GM12878 (cell line): ENCODE results near the gene SPSB2. TPM values are rescaled to one million over a fixed set of nuclear protein-coding genes. Genes with fewer than 3 reads are reported as not detected.

Source experiments
- BHLHE40 ChIP-seq, 2 experiments: fragments of 450-650 bp in 1 of 2; IDR thresholded peaks; 2 replicates each; pipeline ENCODE4 v1.6.1; 2011 to 2017; ENCODE audit warnings: low read depth in 2 of 2, borderline replicate concordance in 1 of 2, improper control_type of control experiment in 1 of 2, low read length in 1 of 2, mild to moderate bottlenecking in 1 of 2
- CEBPZ ChIP-seq: fragments of 150-350 bp; IDR thresholded peaks from 2 replicates; pipeline ENCODE4 v1.6.1; 2016; ENCODE audit warnings: low read depth, low read length
- CHD1 ChIP-seq: IDR thresholded peaks from 2 replicates; pipeline ENCODE4 v1.6.1; 2012; ENCODE audit warnings: low read depth, low read length, improper control_type of control experiment
- HDAC6 ChIP-seq: fragments of 200-600 bp; sonication (generic); IDR thresholded peaks from one replicate; pipeline ENCODE4 v1.8.0; 2017; ENCODE audit warnings: antibody characterized with exemption; ENCODE audit not compliant: unreplicated experiment
- HDGF ChIP-seq: fragments of 450-650 bp; IDR thresholded peaks from 2 replicates; pipeline ENCODE4 v1.6.1; 2016; ENCODE audit warnings: antibody characterized with exemption
- IKZF1 ChIP-seq: fragments of 450-650 bp; conservative IDR thresholded peaks from 2 replicates; pipeline ENCODE4 v1.6.1; 2017; ENCODE audit warnings: antibody characterized with exemption, mild to moderate bottlenecking
- JUNB ChIP-seq: IDR thresholded peaks from 2 replicates; pipeline ENCODE4 v1.6.1; 2016; ENCODE audit warnings: antibody characterized with exemption, mild to moderate bottlenecking
- LARP7 ChIP-seq: fragments of 450-650 bp; IDR thresholded peaks from 2 replicates; pipeline ENCODE4 v1.6.1; 2017; ENCODE audit warnings: mild to moderate bottlenecking
- NFYB ChIP-seq: IDR thresholded peaks from 2 replicates; pipeline ENCODE4 v1.6.1; 2011; ENCODE audit warnings: low read depth, mild to moderate bottlenecking, low read length, improper control_type of control experiment, moderate library complexity; ENCODE audit not compliant: insufficient read depth
- SMC3 ChIP-seq: IDR thresholded peaks from 2 replicates; pipeline ENCODE4 v1.6.1; 2011; ENCODE audit warnings: low read length, improper control_type of control experiment, borderline replicate concordance
- ZNF687 ChIP-seq: fragments of 450-650 bp; IDR thresholded peaks from 2 replicates; pipeline ENCODE4 v1.6.1; 2017; ENCODE audit warnings: mild to moderate bottlenecking, moderate library complexity
- ZSCAN29 ChIP-seq: fragments of 450-650 bp; IDR thresholded peaks from 2 replicates; pipeline ENCODE4 v1.6.1; 2017; ENCODE audit warnings: mild to moderate bottlenecking, moderate library complexity
- polyA plus RNA-seq, 11 experiments: library from polyadenylated mRNA; depleted of rRNA in 4 of 11; unstranded in 6 of 11; stranded (reverse) in 5 of 11; fragments of >200 nt; fragmentation: Nextera tagmentation in 4 of 11; fragmentation: Illumina TruSeq in 1 of 11; extraction: Ambion mirVana in 4 of 11; extraction: Trizol in 1 of 11; gene quantifications; 1 replicate in 1 of 11; 2 replicates in 10 of 11; pipeline versions ENCODE4 v1.2.1 to v1.2.3, GENCODE V29; 2011 to 2016; ENCODE audit warnings: inconsistent platforms in 2 of 11, missing spikeins in 2 of 11, low read depth in 1 of 11
- total RNA-seq, 4 experiments: library from RNA; depleted of rRNA in 3 of 4; stranded (reverse); fragments of >200 nt in 3 of 4; fragmentation: Illumina TruSeq in 1 of 4; extraction: Trizol in 1 of 4; gene quantifications; 2 replicates each; pipeline versions ENCODE4 v1.2.1 to v1.2.3, GENCODE V29; 2013 to 2021
- TF ChIP-seq, protein P1 (sequence below), 3 experiments: IDR thresholded peaks in 2 of 3; conservative IDR thresholded peaks in 1 of 3; 2 replicates each; pipeline ENCODE4 v1.5.1; 2011; ENCODE audit warnings: low read depth in 3 of 3, low read length in 3 of 3, mild to moderate bottlenecking in 3 of 3, control low read depth in 2 of 3, moderate library complexity in 2 of 3, inconsistent platforms in 1 of 3, mixed read lengths in 1 of 3; ENCODE audit not compliant: control insufficient read depth in 2 of 3, insufficient read depth in 1 of 3; ENCODE audit errors: extremely low read depth in 1 of 3

SPSB2 gene
- total and polyA plus RNA-seq, 10 of the 15 experiments (the other 5 are each of a cell fraction or from before 2014, with no cell fraction given), result 0.08 to 5.6 (median 2.7) TPM

DNA sequence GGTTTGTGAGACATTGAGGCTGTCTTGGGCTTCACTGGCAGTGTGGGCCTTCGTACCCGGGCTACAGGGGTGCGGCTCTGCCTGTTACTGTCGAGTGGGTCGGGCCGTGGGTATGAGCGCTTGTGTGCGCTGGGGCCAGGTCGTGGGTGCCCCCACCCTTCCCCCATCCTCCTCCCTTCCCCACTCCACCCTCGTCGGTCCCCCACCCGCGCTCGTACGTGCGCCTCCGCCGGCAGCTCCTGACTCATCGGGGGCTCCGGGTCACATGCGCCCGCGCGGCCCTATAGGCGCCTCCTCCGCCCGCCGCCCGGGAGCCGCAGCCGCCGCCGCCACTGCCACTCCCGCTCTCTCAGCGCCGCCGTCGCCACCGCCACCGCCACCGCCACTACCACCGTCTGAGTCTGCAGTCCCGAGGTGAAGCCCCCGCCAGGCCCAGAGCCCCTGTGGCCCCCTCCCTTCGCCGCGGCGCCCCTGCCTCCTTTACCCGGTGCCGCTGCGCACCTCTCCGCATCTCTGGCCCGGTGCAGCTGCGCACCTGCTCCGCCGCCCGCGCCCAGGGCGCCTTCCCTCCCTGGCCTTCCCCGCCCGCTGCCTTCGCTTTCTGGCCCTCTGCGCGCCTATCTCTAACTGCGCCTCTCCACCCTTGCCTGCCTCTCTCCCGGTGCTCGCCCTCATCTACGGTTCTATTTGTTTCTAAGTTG lies 41.3 kb upstream of the SPSB2 start, which contains the start of gene ENO2 (continued):
- peak; percentile 38 for TF ChIP-seq ZNF687
- TF ChIP-seq ZSCAN29, result no peak
- TF ChIP-seq CHD1, result no peak
- no peak for TF ChIP-seq JUNB
- peak; percentile 52 for TF ChIP-seq IKZF1
- TF ChIP-seq HDGF, result 0 out of 2 replicates have a peak, but pooled peaks have one; percentile 24
- TF ChIP-seq, protein P1, sequence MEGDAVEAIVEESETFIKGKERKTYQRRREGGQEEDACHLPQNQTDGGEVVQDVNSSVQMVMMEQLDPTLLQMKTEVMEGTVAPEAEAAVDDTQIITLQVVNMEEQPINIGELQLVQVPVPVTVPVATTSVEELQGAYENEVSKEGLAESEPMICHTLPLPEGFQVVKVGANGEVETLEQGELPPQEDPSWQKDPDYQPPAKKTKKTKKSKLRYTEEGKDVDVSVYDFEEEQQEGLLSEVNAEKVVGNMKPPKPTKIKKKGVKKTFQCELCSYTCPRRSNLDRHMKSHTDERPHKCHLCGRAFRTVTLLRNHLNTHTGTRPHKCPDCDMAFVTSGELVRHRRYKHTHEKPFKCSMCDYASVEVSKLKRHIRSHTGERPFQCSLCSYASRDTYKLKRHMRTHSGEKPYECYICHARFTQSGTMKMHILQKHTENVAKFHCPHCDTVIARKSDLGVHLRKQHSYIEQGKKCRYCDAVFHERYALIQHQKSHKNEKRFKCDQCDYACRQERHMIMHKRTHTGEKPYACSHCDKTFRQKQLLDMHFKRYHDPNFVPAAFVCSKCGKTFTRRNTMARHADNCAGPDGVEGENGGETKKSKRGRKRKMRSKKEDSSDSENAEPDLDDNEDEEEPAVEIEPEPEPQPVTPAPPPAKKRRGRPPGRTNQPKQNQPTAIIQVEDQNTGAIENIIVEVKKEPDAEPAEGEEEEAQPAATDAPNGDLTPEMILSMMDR (IDR thresholded peaks at IDR 0.05 in 2 of 3, conservative IDR thresholded peaks at IDR 0.05 in 1 of 3; ENCODE audit: control insufficient read depth in 2 of 3, extremely low read depth in 1 of 3, insufficient read depth in 1 of 3, low read depth in 3 of 3, low read length in 3 of 3), result no peak
- no peak for TF ChIP-seq NFYB
- peak; percentile 53; the same call in 1 of the 2 replicates for TF ChIP-seq LARP7
- peak; percentile 40 to 78; a peak in 3 of 4 replicates for TF ChIP-seq BHLHE40 (IDR thresholded peaks at IDR 0.05; ENCODE audit: borderline replicate concordance in 1 of 2, low read depth in 2 of 2, low read length in 1 of 2)
- no peak for TF ChIP-seq SMC3
- TF ChIP-seq HDAC6, result peak; percentile 53
- TF ChIP-seq CEBPZ, result no peak
